Duodenal mucosa (tissue), 2 donors: ENCODE data around the gene LILRB3.
"Not testable (repeated sequence)": the region's sequence is repeated elsewhere in the genome, so short reads cannot be mapped to it uniquely, and the experiment has no call there.

Experiments used
- H3K27ac ChIP-seq: one replicate; pipeline ENCODE4 v1.7.0; 2013; ENCODE audit warnings: low read depth, low read length
- H3K27me3 ChIP-seq, 2 donors: one replicate each; pipeline ENCODE4 v1.7.0; 2013; ENCODE audit warnings: low read length in 2 of 2, control low read depth in 1 of 2; ENCODE audit not compliant: insufficient read depth in 2 of 2, control insufficient read depth in 1 of 2
- H3K36me3 ChIP-seq, 2 donors: one replicate each; pipeline ENCODE4 v1.7.0; 2013; ENCODE audit warnings: low read length in 2 of 2, control low read depth in 1 of 2; ENCODE audit not compliant: insufficient read depth in 2 of 2, control insufficient read depth in 1 of 2
- H3K4me1 ChIP-seq, 2 donors: one replicate each; pipeline ENCODE4 v1.7.0; 2013; ENCODE audit warnings: low read length in 2 of 2, control low read depth in 1 of 2; ENCODE audit not compliant: insufficient read depth in 2 of 2, control insufficient read depth in 1 of 2
- H3K4me3 ChIP-seq, 2 donors: one replicate each; pipeline ENCODE4 v1.7.0; 2013; ENCODE audit warnings: low read length in 2 of 2, low read depth in 1 of 2
- H3K9ac ChIP-seq, 2 donors: one replicate each; pipeline ENCODE4 v1.7.0; 2013; ENCODE audit warnings: low read length in 2 of 2, low read depth in 1 of 2
- H3K9me3 ChIP-seq, 2 donors: one replicate each; pipeline ENCODE4 v1.7.0; 2013; ENCODE audit warnings: low read length in 2 of 2, control low read depth in 1 of 2; ENCODE audit not compliant: control insufficient read depth in 1 of 2

LILRB3 gene

DNA sequence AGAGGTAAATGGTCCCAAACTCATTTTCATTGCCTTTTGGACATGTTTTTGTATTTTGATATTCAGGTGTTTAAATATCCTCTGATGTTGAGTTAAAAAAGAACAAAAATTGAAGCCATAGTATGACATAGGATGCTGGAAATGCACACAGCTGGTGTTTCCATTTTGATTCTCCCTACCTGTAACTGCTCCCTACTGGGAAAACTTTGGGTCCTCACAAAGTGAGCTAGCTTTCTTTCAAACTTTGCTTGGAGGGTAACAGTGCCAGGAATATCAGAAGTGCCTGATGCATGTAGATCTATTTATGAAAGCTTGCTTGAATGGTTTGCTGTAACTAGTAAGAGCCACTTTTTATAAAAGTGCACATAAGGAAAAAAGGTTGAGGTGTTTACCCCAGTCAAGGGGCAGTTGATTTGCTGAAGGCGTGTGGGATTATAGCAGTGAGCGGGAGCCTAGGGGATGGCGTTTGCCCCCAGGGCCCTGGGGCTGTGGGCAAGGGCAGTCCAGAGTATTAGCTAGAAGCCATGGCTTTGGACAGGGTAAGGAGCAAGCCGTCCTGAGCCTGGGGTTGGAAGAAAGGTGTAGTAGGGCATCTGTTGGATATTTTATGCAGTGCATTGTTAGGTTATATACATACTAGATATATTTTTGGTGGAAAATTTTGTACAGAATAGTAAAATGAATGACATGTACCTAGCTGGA, 17.9 kb downstream of the LILRB3 start:
- Histone ChIP-seq H3K9ac (peak overlapping the region in 1 of 2 donors; percentile 20), H3K4me1 (peaks cover 75 to 90% of the 10 kb centered on the region in 2 donors), H3K27me3 (no peaks in the 10 kb centered on the region), H3K9me3 (no peaks in the 10 kb centered on the region), H3K4me3 (no peak overlapping the region), H3K27ac (no peak overlapping the region), H3K36me3 (peaks cover 43 to 76% of the 10 kb centered on the region in 2 donors)

DNA sequence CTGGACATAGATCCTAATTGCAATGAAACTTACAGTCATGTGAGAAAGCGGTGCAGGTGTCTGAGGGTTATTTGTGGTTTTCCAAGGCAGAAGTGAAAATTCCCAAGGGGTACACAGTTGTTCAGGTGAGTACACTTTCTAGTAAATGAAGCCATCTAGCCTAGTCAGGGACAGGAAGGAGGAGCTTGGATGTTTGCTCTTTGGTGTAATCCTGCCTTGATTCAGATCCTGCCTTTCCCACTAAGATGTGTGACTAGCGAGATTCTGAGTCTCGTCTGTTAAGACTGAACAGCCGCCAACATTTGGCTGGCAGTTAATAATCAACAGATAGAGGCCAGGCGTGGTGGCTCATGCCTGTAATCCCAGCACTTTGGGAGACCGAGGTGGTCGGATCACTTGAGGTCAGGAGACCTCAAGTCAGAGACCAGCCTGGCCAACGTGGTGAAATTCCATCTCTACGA, 19.6 kb downstream of the LILRB3 start:
- Histone ChIP-seq H3K36me3 (peaks cover 43 to 69% of the 10 kb centered on the region in 2 donors), H3K27ac (no peak overlapping the region), H3K4me3 (peak overlapping the region; percentile 78 to 95), H3K9me3 (no peaks in the 10 kb centered on the region), H3K27me3 (no peaks in the 10 kb centered on the region), H3K9ac (peak overlapping the region in 1 of 2 donors; percentile 85), H3K4me1 (peaks cover 58 to 73% of the 10 kb centered on the region in 2 donors)

DNA sequence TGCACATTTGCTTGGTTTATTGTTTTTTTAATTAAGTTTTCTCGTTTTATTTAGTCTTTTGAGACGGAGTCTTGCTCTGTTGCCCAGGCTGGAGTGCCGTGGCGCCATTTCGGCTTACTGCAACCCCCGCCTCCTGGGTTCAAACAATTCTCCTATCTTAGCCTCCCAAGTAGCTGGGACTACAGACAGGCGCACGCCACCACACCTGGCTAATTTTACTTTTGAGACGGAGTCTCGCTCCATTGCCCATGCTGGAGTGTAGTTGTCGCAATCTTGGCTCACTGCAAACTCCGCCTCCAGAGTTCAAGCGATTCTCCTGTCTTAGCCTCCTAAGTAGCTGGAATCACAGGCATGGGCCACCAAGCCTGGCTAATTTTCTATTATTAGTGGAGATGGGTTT, 20.8 kb downstream of the LILRB3 start:
- Histone ChIP-seq H3K9me3 (no peaks in the 10 kb centered on the region), H3K27ac (no peak overlapping the region), H3K4me1 (peaks cover 49 to 61% of the 10 kb centered on the region in 2 donors), H3K9ac (peak overlapping the region; percentile 85 to 97), H3K4me3 (peak overlapping the region; percentile 78 to 95), H3K36me3 (peaks cover 35 to 57% of the 10 kb centered on the region in 2 donors), H3K27me3 (no peaks in the 10 kb centered on the region)

DNA sequence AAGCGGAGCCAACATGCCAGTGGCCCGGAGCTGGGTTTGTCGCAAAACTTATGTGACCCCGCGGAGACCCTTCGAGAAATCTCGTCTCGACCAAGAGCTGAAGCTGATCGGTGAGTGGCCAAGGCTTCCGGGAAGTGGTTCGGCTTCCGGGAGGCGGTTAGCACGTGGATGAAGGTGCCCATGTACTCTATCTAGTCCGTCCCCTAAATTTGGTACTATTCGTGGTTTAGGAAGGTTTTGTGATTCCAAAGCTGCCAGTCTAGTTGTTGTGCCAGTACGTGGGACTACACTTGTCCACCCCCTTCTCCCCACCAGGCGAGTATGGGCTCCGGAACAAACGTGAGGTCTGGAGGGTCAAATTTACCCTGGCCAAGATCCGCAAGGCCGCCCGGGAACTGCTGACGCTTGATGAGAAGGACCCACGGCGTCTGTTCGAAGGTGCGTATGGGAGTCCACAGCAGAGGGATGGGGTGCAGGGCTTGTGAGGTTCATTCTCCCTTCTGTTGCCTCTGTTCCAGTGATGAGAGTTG, 21.6 kb downstream of the LILRB3 start:
- Histone ChIP-seq H3K4me1 (peaks cover 42 to 53% of the 10 kb centered on the region in 2 donors), H3K9ac (peak overlapping the region; percentile 85 to 97), H3K36me3 (peaks cover 28 to 49% of the 10 kb centered on the region in 2 donors)

DNA sequence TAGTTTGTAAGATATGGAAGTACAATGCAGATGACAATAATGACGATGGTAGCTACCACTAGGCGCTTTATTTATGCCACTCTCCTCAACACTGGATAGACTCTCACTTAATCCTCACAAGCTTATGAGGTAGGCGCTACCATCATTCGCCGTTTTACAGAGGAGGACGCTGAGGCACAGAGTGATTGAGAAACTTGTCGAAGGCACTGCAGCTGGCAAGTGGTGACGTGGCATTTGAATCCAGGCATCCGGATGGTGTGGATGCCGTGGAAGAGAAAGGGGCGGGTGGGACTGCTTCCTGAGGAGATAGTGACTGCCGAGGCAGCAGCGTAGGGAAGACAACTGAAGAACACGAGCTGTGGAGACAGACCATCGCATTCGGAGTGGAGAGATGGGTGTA, 23.4 kb downstream of the LILRB3 start:
- H3K36me3 ChIP-seq, result peaks cover 21 to 31% of the 10 kb centered on the region in 2 donors
- H3K9me3 ChIP-seq, result no peaks in the 10 kb centered on the region
- no peak overlapping the region for H3K9ac ChIP-seq
- peaks cover 30 to 36% of the 10 kb centered on the region in 2 donors for H3K4me1 ChIP-seq
- no peaks in the 10 kb centered on the region for H3K27me3 ChIP-seq
- H3K4me3 ChIP-seq, result no peak overlapping the region
- no peak overlapping the region for H3K27ac ChIP-seq

More for the DNA sequence above, 21.6 kb downstream of the LILRB3 start:
- peak overlapping the region; percentile 92 for H3K27ac ChIP-seq
- H3K9me3 ChIP-seq, result no peaks in the 10 kb centered on the region
- H3K4me3 ChIP-seq, result peak overlapping the region; percentile 78 to 95
- H3K27me3 ChIP-seq, result no peaks in the 10 kb centered on the region

DNA sequence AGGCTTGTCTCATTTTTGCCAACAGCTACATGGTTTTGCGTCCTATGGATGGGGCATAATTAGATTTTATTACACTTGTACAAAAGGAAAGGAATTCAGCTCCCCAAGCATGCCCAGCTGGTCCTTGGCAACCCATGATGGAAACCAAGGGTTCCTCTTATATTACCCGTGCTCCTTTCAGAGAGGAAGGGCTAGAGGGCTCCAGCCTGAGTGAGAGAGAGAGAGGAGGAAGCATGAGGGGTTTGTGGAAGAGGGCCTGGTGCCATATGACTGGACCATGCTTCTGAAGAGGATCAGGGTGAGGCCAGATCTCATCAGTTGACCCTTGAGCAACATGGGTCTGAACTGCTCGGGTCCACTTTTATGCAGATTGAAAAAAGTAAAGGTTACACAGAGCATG, 25.7 kb downstream of the LILRB3 start:
- Histone ChIP-seq H3K4me3 (no peak overlapping the region), H3K4me1 (peaks cover 13 to 15% of the 10 kb centered on the region in 2 donors), H3K27ac (no peak overlapping the region), H3K36me3 (peaks cover 14 to 20% of the 10 kb centered on the region in 2 donors), H3K9me3 (no peaks in the 10 kb centered on the region), H3K9ac (no peak overlapping the region), H3K27me3 (no peaks in the 10 kb centered on the region)

DNA sequence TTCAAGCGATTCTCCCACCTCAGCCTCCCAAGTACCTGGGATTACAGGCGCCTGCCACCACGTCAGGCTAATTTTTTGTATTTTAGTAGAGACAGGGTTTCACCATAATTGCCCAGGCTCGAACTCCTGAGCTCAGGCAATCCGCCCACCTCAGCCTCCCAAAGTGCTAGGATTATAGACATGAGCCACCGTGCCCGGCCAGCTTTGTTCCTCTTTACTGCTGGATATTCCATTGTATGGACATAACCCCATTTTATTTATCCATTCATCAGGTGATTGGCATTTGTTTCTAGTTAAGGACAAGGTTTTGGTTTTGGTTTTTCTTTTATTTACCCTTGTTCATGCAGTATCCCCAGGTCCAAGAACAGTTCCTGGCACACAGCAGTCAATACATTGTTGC, 26.3 kb downstream of the LILRB3 start:
- Histone ChIP-seq H3K36me3 (peaks cover 8 to 14% of the 10 kb centered on the region in 2 donors), H3K27ac (no peak overlapping the region), H3K4me1 (peaks cover 13 to 15% of the 10 kb centered on the region in 2 donors), H3K9me3 (no peaks in the 10 kb centered on the region), H3K27me3 (no peaks in the 10 kb centered on the region), H3K9ac (no peak overlapping the region), H3K4me3 (no peak overlapping the region)

DNA sequence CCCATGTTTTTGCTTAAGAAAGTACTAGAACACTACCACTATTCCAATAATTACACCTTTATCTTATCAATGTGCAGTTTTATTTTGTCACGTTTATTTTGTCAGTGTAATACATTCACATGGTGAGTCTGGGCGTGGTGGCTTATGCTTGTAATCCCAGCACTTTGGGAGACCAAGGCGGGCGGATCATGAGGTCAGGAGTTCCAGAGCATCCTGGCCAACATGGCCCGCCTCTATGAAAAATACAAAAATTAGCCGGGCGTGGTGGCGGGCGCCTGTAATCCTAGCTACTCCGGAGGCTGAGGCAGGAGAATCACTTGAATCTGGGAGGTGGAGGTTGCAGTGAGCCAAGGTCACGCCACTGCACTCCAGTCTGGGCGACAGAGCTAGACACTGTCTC, 28.3 kb downstream of the LILRB3 start:
- not testable (repeated sequence) for H3K27me3 ChIP-seq, H3K27ac ChIP-seq, H3K9me3 ChIP-seq, H3K9ac ChIP-seq, H3K4me3 ChIP-seq
- Histone ChIP-seq H3K36me3 (peaks cover 6 to 12% of the 10 kb centered on the region in 2 donors), H3K4me1 (peaks cover 9 to 10% of the 10 kb centered on the region in 2 donors)

DNA sequence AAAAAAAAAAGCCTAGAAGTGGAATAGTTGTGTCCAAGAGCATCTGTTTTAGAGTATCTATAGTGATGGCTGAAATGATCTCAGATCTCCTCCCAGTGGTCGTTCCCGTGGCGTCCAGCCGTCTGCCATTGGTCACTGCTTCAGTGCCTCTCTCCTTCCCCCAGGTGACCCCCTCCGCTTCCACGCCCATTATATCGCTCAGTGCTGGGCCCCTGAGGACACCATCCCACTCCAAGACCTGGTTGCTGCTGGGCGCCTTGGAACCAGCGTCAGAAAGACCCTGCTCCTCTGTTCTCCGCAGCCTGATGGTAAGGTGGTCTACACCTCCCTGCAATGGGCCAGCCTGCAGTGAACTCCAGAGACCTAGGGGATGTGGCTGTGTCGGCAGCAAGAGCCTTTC, 29.8 kb downstream of the LILRB3 start:
- Histone ChIP-seq H3K4me1 (peaks cover 15 to 18% of the 10 kb centered on the region in 2 donors), H3K27me3 (no peaks in the 10 kb centered on the region), H3K36me3 (peaks cover 6 to 12% of the 10 kb centered on the region in 2 donors), H3K4me3 (no peak overlapping the region), H3K9ac (no peak overlapping the region), H3K27ac (no peak overlapping the region), H3K9me3 (no peaks in the 10 kb centered on the region)

DNA sequence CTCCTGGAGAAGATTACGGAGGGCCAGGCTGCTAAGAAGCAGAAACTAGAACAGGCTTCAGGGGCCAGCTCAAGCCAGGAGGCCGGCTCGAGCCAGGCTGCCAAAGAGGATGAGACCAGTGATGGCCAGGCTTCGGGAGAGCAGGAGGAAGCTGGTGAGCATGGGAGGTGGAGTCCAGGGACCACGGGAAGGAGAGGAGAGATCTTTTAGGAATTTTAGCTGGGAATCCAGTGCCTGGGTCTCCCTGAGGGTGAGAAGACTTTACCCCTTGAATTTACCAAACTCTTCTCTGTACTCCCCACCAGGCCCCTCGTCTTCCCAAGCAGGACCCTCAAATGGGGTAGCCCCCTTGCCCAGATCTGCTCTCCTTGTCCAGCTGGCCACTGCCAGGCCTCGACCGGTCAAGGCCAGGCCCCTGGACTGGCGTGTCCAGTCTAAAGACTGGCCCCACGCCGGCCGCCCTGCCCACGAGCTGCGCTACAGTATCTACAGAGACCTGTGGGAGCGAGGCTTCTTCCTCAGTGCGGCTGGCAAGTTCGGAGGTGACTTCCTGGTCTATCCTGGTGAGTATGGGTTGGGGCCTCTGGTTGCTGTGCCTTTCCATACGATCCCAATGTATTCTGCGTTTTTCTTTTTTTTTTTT, 30.9 kb downstream of the LILRB3 start:
- no peaks in the 10 kb centered on the region for H3K9me3 ChIP-seq
- peak overlapping the region; percentile 77 to 84 for H3K9ac ChIP-seq
- H3K36me3 ChIP-seq, result peaks cover 6 to 12% of the 10 kb centered on the region in 2 donors
- H3K27ac ChIP-seq, result peak overlapping the region; percentile 99
- H3K27me3 ChIP-seq, result no peaks in the 10 kb centered on the region
- peaks cover 24 to 25% of the 10 kb centered on the region in 2 donors for H3K4me1 ChIP-seq
- peak overlapping the region; percentile 75 to 83 for H3K4me3 ChIP-seq
